Endometrium (tissue), 2 donors: ENCODE measurements around the gene MGMT.

ENCODE experiments used
- FAIRE-seq: peaks from 2 replicates; lab custom pipeline; 2012; peaks lifted over from hg19 to GRCh38; lab: Jason Lieb, UNC
- donor health status: control.
- donor health status: control.

Gene MGMT

DNA sequence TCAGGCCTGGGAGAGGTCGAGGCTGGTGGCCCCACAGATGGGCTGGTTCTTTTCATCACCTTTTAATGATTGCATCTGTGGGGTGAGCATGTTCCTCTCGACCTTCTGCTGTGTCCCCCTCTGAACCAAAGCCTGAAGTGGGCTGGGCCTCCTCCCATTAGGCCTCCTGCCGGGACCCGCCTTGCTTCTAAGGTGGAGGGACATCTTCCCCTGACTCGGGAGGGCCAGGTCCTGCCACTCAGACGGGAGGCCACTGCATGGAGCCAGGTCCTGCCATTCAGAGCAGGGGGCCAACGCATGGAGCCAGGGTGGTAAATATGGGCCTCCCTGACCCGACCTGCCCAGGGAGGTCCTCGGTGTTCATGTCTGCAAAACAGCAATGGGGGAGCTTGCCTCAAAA lies 308.6 kb downstream of the MGMT start:
- no peak for FAIRE-seq

DNA sequence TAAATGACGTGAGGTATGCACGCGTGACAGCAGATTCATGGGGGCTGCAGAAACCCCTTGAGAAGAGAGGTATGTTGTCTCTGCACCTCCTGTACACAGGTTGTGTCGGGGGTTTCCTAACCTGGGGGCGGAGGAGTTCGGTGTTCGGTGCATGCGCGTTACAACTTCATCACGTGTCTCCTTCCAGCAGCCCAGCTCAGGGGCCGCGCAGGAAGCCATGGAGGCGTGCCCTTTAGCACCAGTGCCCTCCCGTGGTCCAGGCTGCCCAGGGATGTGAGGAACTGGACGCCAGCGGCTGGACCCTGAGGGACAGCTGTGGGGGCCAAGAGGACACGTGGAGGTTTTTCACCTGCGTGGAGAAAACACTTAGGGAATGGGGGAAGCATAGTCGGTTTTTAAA lies 310.6 kb downstream of the MGMT start:
- no peak for FAIRE-seq

DNA sequence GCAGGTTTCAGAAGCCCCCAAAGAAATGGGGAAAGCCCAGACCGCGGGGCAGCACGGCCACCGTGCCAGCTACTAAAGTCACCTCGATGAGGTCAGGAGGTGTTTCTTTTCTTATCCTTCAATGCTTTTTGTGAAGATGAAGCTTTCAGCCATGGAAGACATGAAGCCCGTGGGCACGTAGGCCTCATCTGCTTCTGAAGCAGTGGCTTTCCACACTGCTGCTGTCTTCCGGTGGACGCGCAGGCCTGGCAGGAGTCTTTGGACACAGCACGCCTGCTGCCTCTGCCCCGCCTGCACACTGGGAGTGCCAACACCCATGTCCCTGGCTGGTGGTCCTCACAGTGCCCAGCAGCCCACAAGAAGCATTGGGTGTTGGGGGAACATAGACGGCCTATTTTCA lies 311.5 kb downstream of the MGMT start:
- no peak for FAIRE-seq

DNA sequence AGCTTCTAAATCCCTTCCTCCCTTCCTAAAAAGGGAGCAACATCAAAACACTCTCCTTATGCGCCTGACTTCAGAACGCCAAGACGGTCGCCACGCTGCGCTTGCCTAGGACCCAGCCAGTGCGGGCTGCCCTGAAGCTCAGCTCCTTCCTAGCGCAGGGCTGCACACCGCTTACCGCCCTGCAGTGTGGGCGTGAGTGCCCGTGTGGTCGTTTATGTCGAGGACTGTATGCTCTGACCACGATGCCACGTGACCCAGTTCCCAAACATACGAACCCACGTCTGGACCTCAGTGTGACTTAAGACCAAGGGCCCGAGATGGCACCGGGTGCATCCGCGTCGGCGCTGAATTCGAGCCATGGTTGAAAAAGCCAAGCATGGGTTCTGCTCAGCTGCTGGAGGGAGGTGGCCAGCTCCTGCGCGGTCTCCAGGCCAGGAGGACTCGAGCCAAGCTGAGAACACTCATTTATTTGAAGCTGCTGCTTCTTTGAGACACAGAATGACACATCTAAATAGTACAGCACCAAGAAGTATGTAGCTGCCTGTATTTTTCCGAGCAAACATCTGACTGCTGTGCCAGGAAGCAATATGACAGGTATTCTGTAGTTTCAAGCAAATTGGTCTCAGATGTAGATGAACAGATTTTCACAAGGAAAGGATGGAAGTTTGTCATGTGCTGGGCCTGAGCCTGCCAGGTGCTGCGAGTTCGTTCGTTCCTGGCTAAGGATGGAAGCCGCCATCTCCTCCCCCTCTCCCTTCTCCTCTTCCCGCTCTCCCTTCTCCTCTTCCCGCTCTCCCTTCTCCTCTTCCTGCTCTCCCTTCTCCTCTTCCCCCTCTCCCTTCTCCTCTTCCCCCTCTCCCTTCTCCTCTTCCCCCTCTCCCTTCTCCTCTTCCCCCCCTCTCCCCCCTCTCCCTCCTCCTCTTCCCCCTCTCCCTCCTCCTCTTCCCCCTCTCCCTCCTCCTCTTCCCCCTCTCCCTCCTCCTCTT lies 312.4 kb downstream of the MGMT start:
- no peak for FAIRE-seq

DNA sequence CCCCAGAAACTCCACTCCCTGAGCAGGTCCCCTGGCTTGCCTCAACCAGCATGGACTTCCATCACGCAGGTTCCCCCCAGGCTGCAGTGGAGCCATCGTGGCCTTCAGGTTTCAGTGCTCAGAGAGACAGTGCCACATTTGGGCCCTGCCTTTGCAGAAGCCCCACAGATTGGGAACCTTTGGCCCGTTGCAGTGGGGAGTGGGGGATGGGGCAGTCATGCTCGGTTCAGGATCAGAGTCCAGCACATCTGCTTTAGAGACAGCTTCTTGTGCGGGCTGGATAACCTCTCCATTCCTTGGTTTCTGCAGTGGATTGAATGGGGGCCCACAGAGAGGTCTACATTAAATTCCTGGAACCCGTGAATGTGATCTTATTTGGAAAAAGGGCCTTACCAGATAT lies 313.2 kb downstream of the MGMT start:
- no peak for FAIRE-seq

DNA sequence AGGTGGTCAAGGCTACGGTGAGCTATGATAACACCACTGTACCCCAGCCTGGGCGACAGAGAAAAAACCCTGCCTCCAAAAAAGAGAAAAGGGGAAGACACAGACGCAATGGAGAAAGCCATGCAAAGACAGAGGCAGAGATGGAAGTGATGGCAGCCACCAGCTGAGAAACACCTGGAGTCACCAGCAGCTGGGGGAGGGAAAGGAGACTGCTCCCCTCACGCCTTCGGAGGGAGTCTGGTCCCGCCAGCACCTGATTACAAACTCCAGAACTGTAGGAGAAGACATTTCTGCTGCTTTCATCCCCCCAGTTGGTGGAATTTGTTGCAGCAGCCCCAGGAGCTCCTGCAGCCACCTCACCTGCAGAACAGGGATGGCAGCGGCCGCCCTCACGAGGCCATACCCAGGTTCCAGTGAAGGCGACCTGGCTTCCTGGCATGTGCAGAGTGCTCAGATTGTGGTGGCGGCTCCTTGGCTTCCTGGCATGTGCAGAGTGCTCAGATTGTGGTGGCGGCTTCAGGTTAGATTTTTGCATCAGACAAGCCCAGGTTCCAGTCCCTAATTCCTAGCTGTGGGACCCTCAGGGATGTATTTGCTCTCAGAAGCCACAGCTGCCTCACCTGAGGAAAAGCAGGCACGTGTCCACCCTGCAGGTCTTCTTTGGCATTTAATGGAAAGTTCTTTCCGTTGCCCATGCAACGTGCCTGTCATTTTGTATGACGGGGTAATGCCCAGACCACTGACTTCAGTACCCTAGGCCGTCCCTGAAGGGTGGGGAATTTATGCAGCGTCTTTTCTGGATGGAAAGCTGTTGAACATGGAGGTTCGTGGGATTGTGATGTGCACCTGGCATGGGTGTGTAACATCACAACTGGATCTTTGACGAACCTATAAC lies 314.1 kb downstream of the MGMT start:
- FAIRE-seq = no peak

DNA sequence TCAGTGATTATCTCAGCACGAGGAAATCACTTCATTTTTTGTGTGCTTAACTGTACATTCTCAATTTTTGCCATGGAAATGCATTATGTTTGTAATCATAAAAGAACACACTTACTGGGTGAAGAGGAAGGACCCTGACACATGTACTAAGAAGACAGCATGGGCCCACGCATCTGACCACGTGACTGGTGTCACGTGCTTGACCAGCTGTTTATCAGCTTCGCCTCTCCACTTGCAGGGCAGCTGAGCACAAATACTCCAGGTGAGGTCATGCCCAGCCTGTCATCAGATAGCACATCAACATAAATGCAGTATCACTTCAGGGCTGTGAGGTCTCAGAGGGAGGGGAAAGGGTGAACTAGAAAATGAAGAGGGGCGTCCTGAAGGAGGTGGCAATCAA lies 317.2 kb downstream of the MGMT start:
- FAIRE-seq = no peak

DNA sequence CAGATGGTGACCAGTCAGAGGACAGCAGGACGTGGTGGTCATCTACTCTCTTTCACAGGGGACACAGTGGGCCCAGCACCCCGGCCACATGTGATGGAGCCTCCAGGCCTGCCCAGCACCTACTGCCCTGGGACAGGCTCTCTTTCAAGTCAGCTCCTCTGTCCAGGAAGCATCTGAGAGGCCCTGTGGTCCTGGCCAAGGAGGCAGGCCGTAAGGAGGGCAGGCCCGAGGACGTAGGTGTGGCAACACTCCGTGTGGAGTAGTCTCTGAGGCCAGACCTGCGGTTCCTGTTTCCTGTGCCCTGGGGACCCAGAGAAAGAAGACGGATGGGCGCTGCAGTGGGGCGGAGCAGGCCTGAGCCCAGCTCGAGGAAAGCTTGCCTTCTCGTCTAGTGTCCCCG lies 317.9 kb downstream of the MGMT start:
- FAIRE-seq = no peak

DNA sequence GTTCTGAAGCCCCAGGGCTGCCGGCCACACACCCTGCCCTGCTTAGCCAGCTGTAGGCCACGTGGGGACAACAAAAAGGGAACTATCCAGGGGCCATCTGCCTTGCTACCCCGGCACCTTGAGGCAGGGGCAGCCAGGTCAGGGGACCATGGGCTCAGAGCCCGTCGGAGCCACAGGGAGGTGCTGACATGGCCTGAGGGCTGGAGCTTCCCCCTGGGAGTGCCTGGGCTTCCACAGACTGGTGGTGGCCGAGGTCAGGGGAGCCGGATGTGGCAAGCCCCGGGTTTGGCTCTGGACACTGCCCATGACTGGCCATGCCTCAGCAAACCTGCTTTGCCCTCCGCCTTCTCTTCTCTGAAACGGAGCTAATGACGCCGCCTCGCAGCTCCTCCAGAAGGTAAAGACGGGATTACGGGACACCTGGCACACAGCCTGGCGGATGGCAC lies 318.5 kb downstream of the MGMT start:
- no peak for FAIRE-seq

DNA sequence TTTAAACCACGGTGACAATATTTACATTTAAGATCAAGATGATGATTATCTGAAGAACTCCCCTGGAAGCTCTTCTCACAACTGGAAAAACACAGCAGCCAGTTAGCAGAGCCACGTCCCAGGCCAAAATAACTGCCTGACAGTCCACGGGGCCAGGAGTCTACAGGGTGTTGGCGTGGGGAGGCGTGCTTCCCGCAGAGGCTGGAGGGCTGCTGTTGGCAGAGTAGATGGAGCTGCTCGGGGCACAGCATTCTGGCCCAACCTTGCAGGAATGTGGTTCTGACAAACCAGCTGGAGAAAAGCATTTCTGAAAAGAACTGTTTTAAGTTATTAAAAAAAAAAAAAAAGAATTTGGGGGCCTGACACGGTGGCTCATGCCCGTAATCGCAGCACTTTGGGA lies 319.2 kb downstream of the MGMT start:
- FAIRE-seq = no peak

DNA sequence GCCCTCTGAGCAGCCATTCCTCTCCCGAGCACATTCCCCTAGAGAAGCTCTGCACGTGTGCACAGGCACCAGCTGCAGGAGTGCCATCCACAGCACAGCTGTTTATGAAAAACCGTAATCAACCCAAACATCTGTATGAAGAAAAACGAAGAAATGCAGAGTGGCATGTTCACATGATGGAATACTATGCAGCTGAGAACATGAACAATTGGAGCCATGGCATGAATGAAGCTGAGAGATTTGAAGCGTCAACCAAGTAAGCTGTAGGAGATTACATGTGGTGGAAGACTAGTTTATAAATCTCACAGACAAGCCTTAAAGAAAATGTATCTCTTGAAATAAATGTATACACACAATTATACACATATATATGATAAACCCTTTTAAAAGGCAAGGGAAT lies 320.5 kb downstream of the MGMT start:
- FAIRE-seq = no peak

DNA sequence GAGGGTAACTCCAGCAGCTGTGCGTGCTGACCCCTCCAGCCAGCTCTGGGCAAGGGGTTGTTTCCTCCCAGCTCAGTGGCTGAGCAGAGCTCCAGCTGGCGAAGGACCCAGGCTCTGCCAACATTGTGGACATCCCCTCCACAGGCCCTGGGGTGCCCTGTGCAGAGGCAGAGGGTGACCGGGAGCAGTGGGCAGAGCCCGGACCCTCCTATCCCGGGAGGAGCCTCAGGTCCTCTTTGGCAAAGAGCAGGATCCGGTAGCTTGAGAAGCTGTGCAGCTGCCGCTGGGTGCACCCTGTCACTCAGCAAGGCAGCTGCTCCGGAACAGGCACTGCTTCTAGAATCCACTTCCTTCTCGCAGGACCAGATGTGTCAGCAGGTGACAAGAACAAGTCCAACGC lies 321.2 kb downstream of the MGMT start:
- FAIRE-seq = no peak

DNA sequence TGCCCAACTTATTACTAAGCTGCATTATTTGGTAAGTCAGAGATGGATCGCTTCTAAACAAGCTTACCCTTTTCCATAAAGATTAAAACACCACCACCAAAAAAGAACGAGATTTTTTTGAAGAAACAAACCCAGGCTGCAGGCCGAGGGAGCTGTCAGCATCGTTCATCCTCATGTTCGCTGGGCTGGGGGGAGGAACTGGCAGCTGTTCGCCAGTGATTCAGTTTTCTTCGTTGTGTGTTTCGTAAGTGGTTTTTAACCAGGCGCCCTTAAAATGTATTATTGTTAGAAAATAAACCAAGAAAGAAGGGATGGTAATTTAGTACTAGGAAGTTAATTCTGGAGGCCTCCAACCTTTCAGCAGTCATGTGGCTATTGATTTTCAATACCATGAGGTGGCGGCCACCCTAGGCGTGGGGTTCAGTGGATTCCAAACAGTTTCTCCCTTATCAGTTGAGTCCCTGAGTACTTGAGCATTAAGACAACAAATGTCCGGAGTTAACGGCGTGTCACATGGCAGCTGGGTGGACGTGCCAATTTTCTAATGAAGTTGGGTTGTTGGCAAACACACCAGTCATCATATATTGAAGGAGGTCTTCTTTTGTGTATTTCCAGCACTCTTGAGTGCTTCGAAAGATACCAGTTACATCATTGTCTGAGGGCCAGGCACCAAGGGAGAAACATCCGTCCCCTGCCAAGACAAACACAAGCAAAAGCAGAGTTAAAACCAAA lies 323.8 kb downstream of the MGMT start:
- FAIRE-seq = no peak

DNA sequence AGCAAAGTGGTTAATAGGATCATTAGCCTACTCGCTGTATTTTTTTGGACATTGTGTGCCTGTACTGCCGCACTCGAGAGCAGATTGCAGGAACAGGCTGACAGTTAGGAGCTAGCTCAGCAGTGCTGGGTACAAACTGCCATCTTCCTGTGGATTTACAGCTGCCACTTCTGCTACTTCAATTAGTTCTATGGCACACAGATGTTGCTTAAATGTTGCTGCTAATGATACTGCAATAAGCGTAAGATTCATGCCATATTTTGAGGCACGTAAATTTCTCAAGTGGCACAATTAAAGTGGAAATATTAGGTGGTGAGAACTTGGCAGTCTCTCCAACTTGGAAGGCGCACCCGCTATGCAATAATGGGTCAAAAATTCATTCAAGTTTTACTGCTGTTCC lies 325.1 kb downstream of the MGMT start:
- FAIRE-seq = no peak

DNA sequence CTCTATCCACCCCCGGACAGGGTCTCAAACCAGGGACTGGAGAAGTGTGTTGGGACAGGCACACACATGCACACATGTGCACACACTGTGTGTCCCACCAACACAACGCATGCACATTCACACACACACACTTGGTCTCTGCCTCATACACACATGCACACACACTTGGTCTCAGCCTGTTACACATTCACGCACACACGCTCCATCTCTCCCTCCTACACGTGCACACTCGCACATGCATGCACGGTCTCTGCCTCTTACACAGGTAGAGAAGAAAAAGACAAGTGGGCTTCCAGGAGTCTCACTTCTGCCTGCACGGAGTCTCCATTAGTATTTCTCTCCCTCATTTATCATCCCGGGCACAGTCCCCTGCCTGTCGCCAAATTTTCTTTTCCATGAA lies 325.8 kb downstream of the MGMT start:
- no peak for FAIRE-seq

DNA sequence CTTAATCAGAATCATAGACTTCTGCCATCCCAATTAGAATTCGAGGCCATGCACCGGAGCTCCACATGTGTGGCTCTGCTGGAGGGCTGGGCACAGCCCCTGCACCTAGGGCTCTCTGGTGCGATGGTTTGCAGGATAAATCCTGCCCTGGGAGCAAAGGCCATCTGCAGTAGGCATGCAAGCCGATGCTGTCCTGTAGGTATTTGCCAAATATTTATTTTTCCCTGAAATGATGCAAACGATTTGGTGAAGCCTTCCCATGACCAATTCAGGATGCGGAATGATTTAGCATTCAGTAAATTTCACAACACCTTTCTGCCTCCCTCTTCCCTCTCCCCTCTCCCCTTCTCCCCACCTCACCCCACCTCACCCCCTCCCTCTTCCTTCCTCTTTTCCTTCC lies 326.4 kb downstream of the MGMT start:
- FAIRE-seq = no peak

DNA sequence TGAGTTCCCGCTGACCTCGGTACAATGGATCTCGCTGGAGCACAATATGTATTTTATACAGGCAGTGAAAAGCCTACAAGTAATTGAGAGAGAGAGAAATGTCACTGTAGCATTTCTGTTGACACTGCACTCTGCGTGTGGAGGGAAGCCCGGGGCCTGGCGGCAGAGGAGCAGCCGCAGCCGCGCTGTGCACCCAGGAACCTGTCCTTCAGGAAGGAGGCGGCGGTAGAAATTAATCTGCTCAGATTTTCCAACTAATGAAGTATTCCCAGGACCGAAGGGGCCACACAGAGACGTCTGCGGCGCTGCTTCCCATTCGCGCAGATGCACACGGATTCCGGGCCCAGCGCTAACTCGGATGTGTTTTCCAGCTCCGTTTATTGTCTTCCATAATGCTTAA lies 327.0 kb downstream of the MGMT start:
- no peak for FAIRE-seq

DNA sequence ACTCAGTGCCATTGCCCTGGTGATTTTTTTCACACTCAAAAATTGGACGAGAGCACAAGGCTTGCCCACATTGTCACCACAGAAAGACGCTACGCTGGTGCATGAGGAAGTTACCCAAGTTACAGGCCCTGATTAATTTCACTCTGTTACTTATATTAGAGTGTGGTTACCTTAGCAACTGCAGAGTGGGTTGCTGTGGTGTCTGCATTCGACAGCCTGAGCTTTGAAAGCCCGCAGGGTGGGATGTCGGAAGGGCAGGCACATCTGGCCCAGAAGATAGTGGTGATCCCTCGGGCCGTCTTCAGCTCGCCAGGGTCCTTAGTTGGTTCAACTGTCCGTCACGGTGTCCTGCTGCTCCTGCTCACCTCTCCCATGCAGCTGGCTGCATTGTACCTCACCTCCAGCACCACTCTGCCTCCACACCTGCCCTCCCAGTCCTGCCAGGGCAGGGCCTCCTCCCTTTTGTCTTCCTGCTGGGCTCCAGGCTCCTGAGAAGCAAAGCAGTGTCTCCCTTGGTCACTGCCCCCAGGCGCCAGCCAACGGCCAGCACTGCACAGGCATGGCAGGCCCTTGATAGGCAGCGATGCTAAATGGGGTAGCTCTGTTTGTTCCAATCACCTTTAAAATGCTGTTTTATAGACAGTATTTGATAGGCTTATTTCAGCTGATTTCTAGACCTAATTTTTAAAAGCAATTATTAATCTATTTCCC lies 329.8 kb downstream of the MGMT start:
- FAIRE-seq = no peak

DNA sequence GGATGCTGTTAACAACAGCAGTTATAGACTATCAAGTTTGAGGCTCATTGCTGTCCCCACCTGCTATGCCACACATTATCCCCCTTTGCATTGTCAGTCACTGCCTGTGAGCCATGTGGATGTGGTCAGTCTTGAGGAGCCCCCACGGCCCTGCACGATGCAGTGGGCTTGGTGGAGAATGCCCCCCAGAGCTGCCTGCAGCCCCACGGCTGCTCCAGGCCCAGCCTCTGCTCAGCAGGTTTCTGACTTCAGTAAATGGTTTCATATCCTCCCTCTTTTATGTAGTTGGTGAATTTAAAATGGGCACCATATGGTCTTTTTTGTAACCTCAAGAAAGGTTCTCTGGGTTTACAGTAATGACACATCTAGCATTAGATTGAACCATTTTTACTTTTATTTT lies 332.9 kb downstream of the MGMT start:
- no peak for FAIRE-seq

DNA sequence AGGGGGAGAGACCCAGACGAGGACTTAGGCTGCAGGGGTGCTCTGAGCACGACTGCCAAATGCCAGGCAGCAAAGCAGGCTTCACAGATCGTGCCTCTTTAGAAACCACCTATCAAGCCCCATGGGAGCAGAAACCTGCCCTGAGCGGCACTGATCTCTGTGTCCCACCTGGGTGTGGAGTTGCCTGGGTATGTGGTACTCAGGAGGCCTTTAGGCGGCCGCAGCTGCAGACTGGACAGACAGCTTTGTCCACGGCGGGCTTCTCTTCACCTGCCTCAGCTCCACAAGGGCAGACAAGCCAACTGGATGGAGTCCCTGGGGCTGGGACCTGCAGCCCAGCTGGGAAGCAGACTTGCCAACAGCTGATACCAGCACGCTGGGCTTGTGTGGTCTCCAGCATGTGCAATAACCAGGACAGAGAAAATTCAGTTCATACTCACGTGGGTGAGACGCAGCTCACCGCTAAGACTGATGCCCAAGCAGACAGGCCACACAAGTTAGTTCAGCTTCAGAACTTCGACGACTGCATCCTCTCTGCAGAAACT lies 333.8 kb downstream of the MGMT start:
- FAIRE-seq = no peak

DNA sequence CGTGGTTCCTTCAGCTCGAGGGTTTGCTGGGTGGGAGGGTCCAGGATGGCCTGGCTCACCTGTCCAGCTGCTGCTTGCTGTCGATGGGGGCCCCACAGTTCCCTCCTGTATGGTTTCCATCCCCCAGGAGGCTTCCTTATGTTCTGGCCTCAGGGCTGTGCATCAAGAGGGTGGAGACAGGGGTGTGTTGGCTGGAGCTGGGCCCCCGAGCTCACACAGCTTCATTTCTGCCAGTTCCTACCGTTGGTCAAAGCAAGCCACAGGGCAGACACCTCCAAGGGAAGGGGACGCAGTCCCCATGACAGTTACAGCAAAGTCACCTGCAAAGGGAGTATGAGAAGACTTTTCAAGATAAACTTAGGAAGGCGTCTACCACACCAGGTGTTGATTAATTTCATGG lies 340.2 kb downstream of the MGMT start:
- FAIRE-seq = no peak
